H9 (cell line): ENCODE data around the gene TSPAN18. TPM values are rescaled to one million over a fixed set of nuclear protein-coding genes. Genes with fewer than 3 reads are reported as not detected.

Source experiments
- DNase-seq: peaks from one replicate; pipeline ENCODE4 v3.0.0-alpha.2; 2017
- H2AFZ ChIP-seq: one replicate; pipeline ENCODE4 v1.6.1; 2013; ENCODE audit warnings: mild to moderate bottlenecking, low read length, control low read depth, moderate library complexity
- H2AK5ac ChIP-seq: 2 replicates; pipeline ENCODE4 v1.6.1; 2013; ENCODE audit warnings: low read length, control low read depth, mixed read lengths; ENCODE audit not compliant: insufficient read length
- H2BK120ac ChIP-seq: one replicate; pipeline ENCODE4 v1.6.1; 2013; ENCODE audit warnings: low read depth, mild to moderate bottlenecking, low read length, control low read depth, inconsistent platforms; ENCODE audit not compliant: poor library complexity, severe bottlenecking
- H2BK12ac ChIP-seq: 2 replicates; pipeline ENCODE4 v1.6.1; 2013; ENCODE audit warnings: low read length, control low read depth, mixed read lengths, low read depth; ENCODE audit not compliant: insufficient read length
- H2BK15ac ChIP-seq: 2 replicates; pipeline ENCODE4 v1.6.1; 2013; ENCODE audit warnings: low read depth, low read length, control low read depth
- H2BK20ac ChIP-seq: one replicate; pipeline ENCODE4 v1.6.1; 2013; ENCODE audit warnings: low read depth, mild to moderate bottlenecking, low read length, control low read depth, inconsistent platforms; ENCODE audit not compliant: poor library complexity, severe bottlenecking
- H2BK5ac ChIP-seq: 2 replicates; pipeline ENCODE4 v1.6.1; 2013; ENCODE audit warnings: low read length, control low read depth, mixed read lengths; ENCODE audit not compliant: insufficient read length
- H3K14ac ChIP-seq: 2 replicates; pipeline ENCODE4 v1.6.1; 2013; ENCODE audit warnings: low read length, control low read depth; ENCODE audit not compliant: insufficient read depth
- H3K18ac ChIP-seq: 2 replicates; pipeline ENCODE4 v1.6.1; 2013; ENCODE audit warnings: low read depth, mild to moderate bottlenecking, mixed read lengths, low read length, control low read depth; ENCODE audit not compliant: insufficient read length
- H3K23ac ChIP-seq: 2 replicates; pipeline ENCODE4 v1.6.1; 2013; ENCODE audit warnings: low read length, control low read depth, mixed read lengths, low read depth; ENCODE audit not compliant: insufficient read length
- H3K23me2 ChIP-seq: 2 replicates; pipeline ENCODE4 v1.6.1; 2013; ENCODE audit warnings: low read depth, mild to moderate bottlenecking, mixed read lengths, low read length, control low read depth; ENCODE audit not compliant: insufficient read length, poor library complexity, severe bottlenecking
- H3K27ac ChIP-seq: 2 replicates; pipeline ENCODE4 v1.5.1; 2013; ENCODE audit warnings: low read length, control low read depth, mixed read lengths, low read depth; ENCODE audit not compliant: insufficient read length
- H3K27me3 ChIP-seq: 2 replicates; pipeline ENCODE4 v1.6.1; 2013; ENCODE audit warnings: low read length, control low read depth, inconsistent platforms; ENCODE audit not compliant: insufficient read depth
- H3K4ac ChIP-seq: 2 replicates; pipeline ENCODE4 v1.6.1; 2013; ENCODE audit warnings: low read depth, mild to moderate bottlenecking, control low read depth, inconsistent platforms, low read length, moderate library complexity
- H3K4me1 ChIP-seq: 2 replicates; pipeline ENCODE4 v1.6.1; 2013; ENCODE audit warnings: low read length, control low read depth, inconsistent platforms; ENCODE audit not compliant: insufficient read depth
- H3K4me2 ChIP-seq: 2 replicates; pipeline ENCODE4 v1.6.1; 2013; ENCODE audit warnings: low read length, control low read depth, mixed read lengths; ENCODE audit not compliant: insufficient read length, insufficient read depth
- H3K56ac ChIP-seq: 2 replicates; pipeline ENCODE4 v1.6.1; 2013; ENCODE audit warnings: low read depth, mild to moderate bottlenecking, mixed read lengths, low read length, control low read depth; ENCODE audit not compliant: insufficient read length
- H3K79me1 ChIP-seq: 2 replicates; pipeline ENCODE4 v1.6.1; 2013; ENCODE audit warnings: low read depth, mild to moderate bottlenecking, moderate library complexity, low read length, control low read depth, inconsistent platforms; ENCODE audit not compliant: insufficient read depth, poor library complexity, severe bottlenecking
- H3K79me2 ChIP-seq: 2 replicates; pipeline ENCODE4 v1.6.1; 2013; ENCODE audit warnings: low read length, control low read depth, inconsistent platforms; ENCODE audit not compliant: insufficient read depth
- H3K9ac ChIP-seq: 2 replicates; pipeline ENCODE4 v1.6.1; 2013; ENCODE audit warnings: low read length, control low read depth, mixed read lengths; ENCODE audit not compliant: insufficient read length; ENCODE audit errors: extremely low read depth
- H3K9me3 ChIP-seq: one replicate; pipeline ENCODE4 v1.6.1; 2013; ENCODE audit warnings: low read depth, low read length, inconsistent platforms; ENCODE audit not compliant: control insufficient read depth
- H3T11ph ChIP-seq: one replicate; pipeline ENCODE4 v1.6.1; 2013; ENCODE audit warnings: mild to moderate bottlenecking, low read length, control low read depth, inconsistent platforms
- H4K20me1 ChIP-seq: one replicate; pipeline ENCODE4 v1.6.1; 2013; ENCODE audit not compliant: control insufficient read depth, insufficient read length, insufficient read depth
- H4K5ac ChIP-seq: 2 replicates; pipeline ENCODE4 v1.6.1; 2013; ENCODE audit warnings: low read depth, mild to moderate bottlenecking, mixed read lengths, low read length, control low read depth; ENCODE audit not compliant: insufficient read length
- H4K8ac ChIP-seq: replicated peaks from 2 replicates; pipeline ENCODE4 v1.6.1; 2013; ENCODE audit warnings: low read length, control low read depth, mixed read lengths, low read depth; ENCODE audit not compliant: insufficient read length
- H4K91ac ChIP-seq: 2 replicates; pipeline ENCODE4 v1.6.1; 2013; ENCODE audit warnings: low read depth, mild to moderate bottlenecking, moderate library complexity, mixed read lengths, low read length, control low read depth; ENCODE audit not compliant: insufficient read length
- H3K27ac Mint-ChIP-seq, 3 experiments: 2 replicates in 2 of 3; 3 replicates in 1 of 3; pipeline ENCODE4 v1.8.0; 2020 to 2021; ENCODE audit warnings: mixed read lengths in 3 of 3, mild to moderate bottlenecking in 1 of 3, moderate library complexity in 1 of 3
- H3K27me3 Mint-ChIP-seq: 2 replicates; pipeline ENCODE4 v1.8.0; 2021; ENCODE audit warnings: low read depth, mild to moderate bottlenecking, moderate library complexity, mixed read lengths
- H3K36me3 Mint-ChIP-seq, 3 experiments: 2 replicates in 2 of 3; 3 replicates in 1 of 3; pipeline ENCODE4 v1.8.0; 2020 to 2021; ENCODE audit warnings: low read depth in 3 of 3, mixed read lengths in 3 of 3; ENCODE audit not compliant: insufficient read depth in 1 of 3
- H3K4me1 Mint-ChIP-seq, 2 experiments: 2 replicates each; pipeline ENCODE4 v1.8.0; 2020; ENCODE audit warnings: mixed read lengths in 2 of 2
- H3K4me3 Mint-ChIP-seq, 2 experiments: 2 replicates in 1 of 2; 3 replicates in 1 of 2; pipeline ENCODE4 v1.8.0; 2020 to 2021; ENCODE audit warnings: mild to moderate bottlenecking in 2 of 2, mixed read lengths in 2 of 2, moderate library complexity in 1 of 2
- H3K9me3 Mint-ChIP-seq, 2 experiments: 2 replicates in 1 of 2; 3 replicates in 1 of 2; pipeline ENCODE4 v1.8.0; 2020; ENCODE audit warnings: mild to moderate bottlenecking in 2 of 2, mixed read lengths in 2 of 2, moderate library complexity in 1 of 2
- CTCF ChIP-seq: fragments of 200-600 bp; sonication (generic); conservative IDR thresholded peaks from 3 replicates; pipeline ENCODE4 v1.8.0; 2021; ENCODE audit warnings: antibody characterized with exemption, mild to moderate bottlenecking
- WGBS: extraction: QIAGEN DNeasy Blood & Tissue Kit; methylation state at CpG from one replicate; pipeline ENCODE4 v1.1.7; 2013; ENCODE audit warnings: missing lambda C conversion rate, low lambda C conversion rate, mixed read lengths; ENCODE audit not compliant: insufficient read length; ENCODE audit errors: extremely low coverage; 5-methylcytosine and 5-hydroxymethylcytosine counted together
- total RNA-seq: library from RNA; stranded (reverse); gene quantifications from 2 replicates; pipeline ENCODE4 v1.2.1, GENCODE V29; 2021

Gene TSPAN18
- total RNA-seq, 1 experiment from 2014 or later, result 25.3 TPM

GRCh38 chr11:44781655-44782054 lies 54.9 kb downstream of the TSPAN18 start:
- H3K27me3 Mint-ChIP-seq, result peaks cover 7% of the 10 kb centered on the region
- no peak overlapping the region for H2AK5ac ChIP-seq
- no peaks in the 10 kb centered on the region for H3K9me3 Mint-ChIP-seq
- H2BK20ac ChIP-seq, result no peak overlapping the region
- H4K8ac ChIP-seq, result no peak overlapping the region
- H2BK120ac ChIP-seq, result no peak overlapping the region
- H3K27me3 ChIP-seq, result no peaks in the 10 kb centered on the region
- DNase-seq, result no peak
- no peaks in the 10 kb centered on the region for H3K9me3 ChIP-seq
- H2BK15ac ChIP-seq, result no peak overlapping the region
- TF ChIP-seq CTCF, result no peak
- peaks cover 0 to 3% (median 0%) of the 10 kb centered on the region in 3 experiments; a peak in 1 of 7 replicates for H3K36me3 Mint-ChIP-seq
- H3K79me1 ChIP-seq, result no peaks in the 10 kb centered on the region
- H3K4me3 Mint-ChIP-seq, result no peak overlapping the region
- H3T11ph ChIP-seq, result no peak overlapping the region
- H3K18ac ChIP-seq, result no peak overlapping the region
- H2BK5ac ChIP-seq, result no peak overlapping the region
- peaks cover 22% of the 10 kb centered on the region for H3K4me1 ChIP-seq
- H3K23ac ChIP-seq, result no peak overlapping the region
- no peak overlapping the region for H2BK12ac ChIP-seq
- no peak overlapping the region for H3K4me2 ChIP-seq
- H4K91ac ChIP-seq, result no peak overlapping the region
- H3K79me2 ChIP-seq, result no peaks in the 10 kb centered on the region
- H4K20me1 ChIP-seq, result no peaks in the 10 kb centered on the region
- H3K4ac ChIP-seq, result no peak overlapping the region
- no peak overlapping the region for H3K14ac ChIP-seq
- H4K5ac ChIP-seq, result no peak overlapping the region
- no peak overlapping the region for H3K56ac ChIP-seq
- H2AFZ ChIP-seq, result no peak overlapping the region
- H3K27ac ChIP-seq, result no peak overlapping the region
- H3K9ac ChIP-seq, result no peak overlapping the region
- H3K4me1 Mint-ChIP-seq, result peaks cover 65 to 66% of the 10 kb centered on the region in 2 experiments
- H3K27ac Mint-ChIP-seq, result 0 out of 7 replicates have a peak overlapping the region, but pooled peaks of 1 of the 3 experiments have one; percentile 20
- H3K23me2 ChIP-seq, result no peaks in the 10 kb centered on the region
- no CpG with 5 or more reads among the region's 2 CpGs for WGBS
